Progenitor cell of endocrine pancreas (in vitro differentiated cells): ENCODE results near the gene L3MBTL4. TPM values are rescaled to one million over a fixed set of nuclear protein-coding genes. Genes with fewer than 3 reads are reported as not detected.
A peak's percentile ranks its signal among the peaks of the same experiment; 100 is the strongest.
"Not testable (repeated sequence)": the region's sequence is repeated elsewhere in the genome, so short reads cannot be mapped to it uniquely, and the experiment has no call there.

Source experiments
- DNase-seq: peaks from one replicate; pipeline ENCODE4 v3.0.0; 2021; ENCODE audit warnings: low spot score; ENCODE audit not compliant: unreplicated experiment
- H3K27ac Mint-ChIP-seq: 2 replicates; pipeline ENCODE4 v1.8.0; 2021; ENCODE audit warnings: mild to moderate bottlenecking, moderate library complexity, mixed read lengths
- H3K27me3 Mint-ChIP-seq: 2 replicates; pipeline ENCODE4 v1.8.0; 2021; ENCODE audit warnings: mixed read lengths
- H3K36me3 Mint-ChIP-seq: 2 replicates; pipeline ENCODE4 v1.8.0; 2022; ENCODE audit warnings: mixed read lengths; ENCODE audit not compliant: insufficient read depth
- H3K4me1 Mint-ChIP-seq: 2 replicates; pipeline ENCODE4 v1.8.0; 2021; ENCODE audit warnings: low read depth, mixed read lengths
- H3K4me3 Mint-ChIP-seq: 2 replicates; pipeline ENCODE4 v1.8.0; 2021; ENCODE audit warnings: low read depth, mild to moderate bottlenecking, moderate library complexity, mixed read lengths
- H3K9me3 Mint-ChIP-seq: 2 replicates; pipeline ENCODE4 v1.8.0; 2021; ENCODE audit warnings: low read depth, mixed read lengths
- total RNA-seq: library from RNA; stranded (reverse); gene quantifications from 2 replicates; pipeline ENCODE4 v1.2.1, GENCODE V29; 2021
- TF ChIP-seq, protein P1 (sequence below): fragments of 200-600 bp; sonication (generic); IDR thresholded peaks from one replicate; pipeline ENCODE4 v1.5.0; 2021; ENCODE audit warnings: antibody characterized with exemption, mild to moderate bottlenecking; ENCODE audit not compliant: unreplicated experiment

The L3MBTL4 gene
- total RNA-seq, 1 donor from 2014 or later, result 8.0 TPM

DNA sequence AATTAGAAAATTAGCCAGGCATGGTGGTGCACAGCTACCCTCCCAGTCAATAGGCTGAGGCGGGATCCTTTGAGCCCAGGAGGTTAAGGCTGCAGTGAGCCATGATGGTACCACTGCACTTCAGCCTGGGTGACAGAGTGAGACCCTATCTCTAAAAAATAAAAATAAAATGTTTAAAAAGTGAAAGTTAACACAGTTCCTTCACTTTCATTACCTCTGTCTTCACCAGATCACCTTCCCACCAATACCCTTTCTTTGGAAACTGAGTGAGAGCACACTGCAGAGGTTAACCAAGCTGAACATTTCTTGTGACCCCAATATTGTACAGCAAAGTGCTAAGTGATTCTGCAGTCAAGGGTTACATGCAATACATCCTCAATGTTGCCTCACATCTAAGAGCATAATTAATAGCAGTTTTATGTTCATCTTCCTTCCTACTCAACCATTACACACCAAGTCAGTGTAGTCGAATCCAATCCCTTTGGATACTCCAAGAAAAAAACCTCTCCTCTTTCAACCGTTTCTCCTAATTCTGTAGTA, 1.7 kb downstream of the L3MBTL4 start:
- H3K4me1 Mint-ChIP-seq, result peaks cover 5% of the 10 kb centered on the region
- H3K9me3 Mint-ChIP-seq, result no peaks in the 10 kb centered on the region
- H3K4me3 Mint-ChIP-seq, result peak overlapping the region; percentile 75
- H3K27me3 Mint-ChIP-seq, result peaks cover 36% of the 10 kb centered on the region
- DNase-seq, result no peak
- no peaks in the 10 kb centered on the region for H3K36me3 Mint-ChIP-seq
- no peak overlapping the region for H3K27ac Mint-ChIP-seq
- TF ChIP-seq, protein P1, sequence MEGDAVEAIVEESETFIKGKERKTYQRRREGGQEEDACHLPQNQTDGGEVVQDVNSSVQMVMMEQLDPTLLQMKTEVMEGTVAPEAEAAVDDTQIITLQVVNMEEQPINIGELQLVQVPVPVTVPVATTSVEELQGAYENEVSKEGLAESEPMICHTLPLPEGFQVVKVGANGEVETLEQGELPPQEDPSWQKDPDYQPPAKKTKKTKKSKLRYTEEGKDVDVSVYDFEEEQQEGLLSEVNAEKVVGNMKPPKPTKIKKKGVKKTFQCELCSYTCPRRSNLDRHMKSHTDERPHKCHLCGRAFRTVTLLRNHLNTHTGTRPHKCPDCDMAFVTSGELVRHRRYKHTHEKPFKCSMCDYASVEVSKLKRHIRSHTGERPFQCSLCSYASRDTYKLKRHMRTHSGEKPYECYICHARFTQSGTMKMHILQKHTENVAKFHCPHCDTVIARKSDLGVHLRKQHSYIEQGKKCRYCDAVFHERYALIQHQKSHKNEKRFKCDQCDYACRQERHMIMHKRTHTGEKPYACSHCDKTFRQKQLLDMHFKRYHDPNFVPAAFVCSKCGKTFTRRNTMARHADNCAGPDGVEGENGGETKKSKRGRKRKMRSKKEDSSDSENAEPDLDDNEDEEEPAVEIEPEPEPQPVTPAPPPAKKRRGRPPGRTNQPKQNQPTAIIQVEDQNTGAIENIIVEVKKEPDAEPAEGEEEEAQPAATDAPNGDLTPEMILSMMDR, result no peak

GRCh38 chr18:6411382-6411781, 3.3 kb downstream of the L3MBTL4 start:
- DNase-seq, result no peak
- Mint-ChIP-seq H3K4me1 (peaks cover 5% of the 10 kb centered on the region), H3K9me3 (no peaks in the 10 kb centered on the region), H3K27me3 (peaks cover 33% of the 10 kb centered on the region), H3K4me3 (no peak overlapping the region), H3K27ac (no peak overlapping the region), H3K36me3 (no peaks in the 10 kb centered on the region)
- TF ChIP-seq, protein P1, result no peak

- peaks cover 1% of the 10 kb centered on the region for H3K4me1 Mint-ChIP-seq
- H3K4me3 Mint-ChIP-seq, result no peak overlapping the region
- DNase-seq, result no peak
- TF ChIP-seq, protein P1, result no peak
- H3K9me3 Mint-ChIP-seq, result no peaks in the 10 kb centered on the region
- H3K27ac Mint-ChIP-seq, result no peak overlapping the region
- no peaks in the 10 kb centered on the region for H3K36me3 Mint-ChIP-seq
- H3K27me3 Mint-ChIP-seq, result peaks cover 26% of the 10 kb centered on the region
Observed at GRCh38 chr18:6409933-6410332, 4.8 kb downstream of the L3MBTL4 start.

GRCh38 chr18:6408543-6408942, 6.2 kb downstream of the L3MBTL4 start:
- H3K9me3 Mint-ChIP-seq, H3K4me3 Mint-ChIP-seq: not testable (repeated sequence)
- peaks cover 23% of the 10 kb centered on the region for H3K27me3 Mint-ChIP-seq

GRCh38 chr18:6406910-6407470, 7.7 kb downstream of the L3MBTL4 start:
- Mint-ChIP-seq H3K27me3 (peaks cover 8% of the 10 kb centered on the region), H3K27ac (no peak overlapping the region), H3K4me1 (no peaks in the 10 kb centered on the region), H3K36me3 (no peaks in the 10 kb centered on the region), H3K4me3 (no peak overlapping the region), H3K9me3 (no peaks in the 10 kb centered on the region)
- DNase-seq, result no peak
- TF ChIP-seq, protein P1, result no peak

More at GRCh38 chr18:6408543-6408942, 6.2 kb downstream of the L3MBTL4 start:
- H3K27ac Mint-ChIP-seq, H3K4me1 Mint-ChIP-seq, H3K36me3 Mint-ChIP-seq, DNase-seq: not testable (repeated sequence)
